ENCODE measurements around the gene RPL10.

The RPL10 gene

GRCh38 chrX:154362085-154362742 is 36.0 kb upstream of the RPL10 start:
- DNase-seq, result no peak

GRCh38 chrX:154363706-154364439 is 34.3 kb upstream of the RPL10 start:
- no peak for DNase-seq

- DNase-seq, result no peak
Measured at GRCh38 chrX:154365052-154365600, 33.1 kb upstream of the RPL10 start.

GRCh38 chrX:154365997-154366665 is 32.0 kb upstream of the RPL10 start:
- no peak for DNase-seq

- no peak for DNase-seq
Measured at GRCh38 chrX:154366666-154367055, 31.5 kb upstream of the RPL10 start.

GRCh38 chrX:154367474-154368308 is 30.5 kb upstream of the RPL10 start:
- no peak for DNase-seq

GRCh38 chrX:154368630-154369448 is 29.3 kb upstream of the RPL10 start:
- no peak for DNase-seq

- peak; percentile 53 for DNase-seq
Measured at GRCh38 chrX:154369449-154370299, 28.5 kb upstream of the RPL10 start.

- no peak for DNase-seq
Measured at GRCh38 chrX:154370300-154371016, 27.7 kb upstream of the RPL10 start.

GRCh38 chrX:154371017-154371788 is 27.0 kb upstream of the RPL10 start:
- DNase-seq, result peak; percentile 95

GRCh38 chrX:154371789-154372300 is 26.3 kb upstream of the RPL10 start:
- DNase-seq, result no peak

GRCh38 chrX:154372612-154373022 is 25.6 kb upstream of the RPL10 start:
- DNase-seq, result no peak

GRCh38 chrX:154373340-154374306 is 24.6 kb upstream of the RPL10 start:
- peak; percentile 67 for DNase-seq

- DNase-seq, result no peak
Measured at GRCh38 chrX:154374313-154375155, 23.6 kb upstream of the RPL10 start, which contains the start of gene FLNA. Gene FLNA (minus strand): TSS chrX:154374634. CDS start chrX:154371245, 3,389 bp downstream.

- DNase-seq, result no peak
Measured at GRCh38 chrX:154375156-154375504, 23.0 kb upstream of the RPL10 start.

- no peak for DNase-seq
Measured at GRCh38 chrX:154376774-154377173, 21.4 kb upstream of the RPL10 start.
